ENCODE results near the gene NAALADL2.

- TF ChIP-seq, protein P1, sequence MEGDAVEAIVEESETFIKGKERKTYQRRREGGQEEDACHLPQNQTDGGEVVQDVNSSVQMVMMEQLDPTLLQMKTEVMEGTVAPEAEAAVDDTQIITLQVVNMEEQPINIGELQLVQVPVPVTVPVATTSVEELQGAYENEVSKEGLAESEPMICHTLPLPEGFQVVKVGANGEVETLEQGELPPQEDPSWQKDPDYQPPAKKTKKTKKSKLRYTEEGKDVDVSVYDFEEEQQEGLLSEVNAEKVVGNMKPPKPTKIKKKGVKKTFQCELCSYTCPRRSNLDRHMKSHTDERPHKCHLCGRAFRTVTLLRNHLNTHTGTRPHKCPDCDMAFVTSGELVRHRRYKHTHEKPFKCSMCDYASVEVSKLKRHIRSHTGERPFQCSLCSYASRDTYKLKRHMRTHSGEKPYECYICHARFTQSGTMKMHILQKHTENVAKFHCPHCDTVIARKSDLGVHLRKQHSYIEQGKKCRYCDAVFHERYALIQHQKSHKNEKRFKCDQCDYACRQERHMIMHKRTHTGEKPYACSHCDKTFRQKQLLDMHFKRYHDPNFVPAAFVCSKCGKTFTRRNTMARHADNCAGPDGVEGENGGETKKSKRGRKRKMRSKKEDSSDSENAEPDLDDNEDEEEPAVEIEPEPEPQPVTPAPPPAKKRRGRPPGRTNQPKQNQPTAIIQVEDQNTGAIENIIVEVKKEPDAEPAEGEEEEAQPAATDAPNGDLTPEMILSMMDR (conservative IDR thresholded peaks at IDR 0.05) = no peak
- no peak for TF ChIP-seq ZFX (IDR thresholded peaks at IDR 0.05)
Observed at GRCh38 chr3:174957551-174958001, 98.4 kb downstream of the NAALADL2 start.
